GM23338 (cell line): ENCODE results near the gene PRSS21. TPM values are rescaled to one million over a fixed set of nuclear protein-coding genes. Genes with fewer than 3 reads are reported as not detected.

Source experiments
- ATAC-seq: fragments of 200-7000 bp; cut with Tn5 transposase; 3 replicates; pipeline ENCODE4 v1.9.1; 2020
- DNase-seq: peaks from one replicate; pipeline ENCODE4 v3.0.0-alpha.2; 2015; ENCODE audit warnings: low spot score
- H2AFZ ChIP-seq: fragments of 200-600 bp; sonication (generic); 2 replicates; pipeline ENCODE4 v1.8.0; 2016; ENCODE audit warnings: antibody characterized with exemption, mild to moderate bottlenecking, moderate library complexity
- H3F3A ChIP-seq: fragments of 200-600 bp; sonication (generic); replicated peaks from 2 replicates; pipeline ENCODE4 v1.8.0; 2017; ENCODE audit warnings: antibody characterized with exemption, mixed run types, low read depth
- H3K27ac ChIP-seq: fragments of 200-600 bp; sonication (generic); 2 replicates; pipeline ENCODE4 v1.6.1; 2016; ENCODE audit warnings: low read depth
- H3K27me3 ChIP-seq: fragments of 200-600 bp; sonication (generic); 2 replicates; pipeline ENCODE4 v1.8.0; 2016; ENCODE audit warnings: mild to moderate bottlenecking, mixed run types, moderate library complexity; ENCODE audit not compliant: insufficient read depth
- H3K36me3 ChIP-seq: fragments of 200-600 bp; sonication (generic); 2 replicates; pipeline ENCODE4 v1.8.0; 2016; ENCODE audit warnings: mild to moderate bottlenecking; ENCODE audit not compliant: insufficient read depth
- H3K4me1 ChIP-seq: fragments of 200-600 bp; sonication (generic); 2 replicates; pipeline ENCODE4 v1.8.0; 2016; ENCODE audit warnings: mild to moderate bottlenecking, moderate library complexity; ENCODE audit not compliant: insufficient read depth
- H3K4me2 ChIP-seq: fragments of 200-600 bp; sonication (generic); 2 replicates; pipeline ENCODE4 v1.7.1; 2017; ENCODE audit warnings: mixed run types
- H3K4me3 ChIP-seq: fragments of 200-600 bp; sonication (generic); 2 replicates; pipeline ENCODE4 v1.6.1; 2016; ENCODE audit warnings: mixed run types
- H3K79me2 ChIP-seq: fragments of 200-600 bp; sonication (generic); replicated peaks from 2 replicates; pipeline ENCODE4 v1.8.0; 2017; ENCODE audit warnings: mild to moderate bottlenecking; ENCODE audit not compliant: insufficient read depth
- H3K9me2 ChIP-seq: fragments of 200-600 bp; sonication (generic); 2 replicates; pipeline ENCODE4 v1.8.0; 2017; ENCODE audit not compliant: insufficient read depth
- H4K20me1 ChIP-seq: fragments of 200-600 bp; sonication (generic); replicated peaks from 2 replicates; pipeline ENCODE4 v1.8.0; 2017; ENCODE audit warnings: mild to moderate bottlenecking; ENCODE audit not compliant: insufficient read depth
- H3K27ac Mint-ChIP-seq: 2 replicates; pipeline ENCODE4 v1.8.0; 2020; ENCODE audit warnings: inconsistent platforms, mild to moderate bottlenecking, moderate library complexity, mixed read lengths
- H3K27me3 Mint-ChIP-seq: 3 replicates; pipeline ENCODE4 v1.8.0; 2022; ENCODE audit warnings: low read depth, mild to moderate bottlenecking, moderate library complexity, mixed read lengths, inconsistent platforms; ENCODE audit not compliant: insufficient read depth, poor library complexity
- H3K36me3 Mint-ChIP-seq: 3 replicates; pipeline ENCODE4 v1.8.0; 2021; ENCODE audit warnings: low read depth, mild to moderate bottlenecking, inconsistent platforms, moderate library complexity, mixed read lengths
- H3K4me1 Mint-ChIP-seq: 3 replicates; pipeline ENCODE4 v1.8.0; 2020; ENCODE audit warnings: mild to moderate bottlenecking, inconsistent platforms, mixed read lengths
- H3K4me3 Mint-ChIP-seq: 3 replicates; pipeline ENCODE4 v1.8.0; 2021; ENCODE audit warnings: moderate library complexity, mild to moderate bottlenecking, inconsistent platforms, mixed read lengths
- H3K9me3 Mint-ChIP-seq: 3 replicates; pipeline ENCODE4 v1.8.0; 2020; ENCODE audit warnings: moderate library complexity, mild to moderate bottlenecking, inconsistent platforms, mixed read lengths
- ETS1 ChIP-seq: IDR thresholded peaks from 2 replicates; pipeline ENCODE4 v1.6.1; 2016; ENCODE audit warnings: antibody characterized with exemption
- EZH2phosphoT487 ChIP-seq: fragments of 200-600 bp; sonication (generic); IDR thresholded peaks from one replicate; pipeline ENCODE4 v1.8.1; 2018; ENCODE audit warnings: antibody characterized with exemption; ENCODE audit not compliant: unreplicated experiment
- ZNF114 ChIP-seq: fragments of 250-450 bp; sonication (Bioruptor Pico); IDR thresholded peaks from 2 replicates; pipeline ENCODE4 v1.5.0; 2020; ENCODE audit warnings: mild to moderate bottlenecking, moderate library complexity
- ZNF331 ChIP-seq: fragments of 250-450 bp; sonication (Bioruptor Pico); IDR thresholded peaks from 2 replicates; pipeline ENCODE4 v1.5.0; 2020; ENCODE audit warnings: low read depth, mild to moderate bottlenecking, moderate library complexity
- ZNF462 ChIP-seq: fragments of 250-450 bp; sonication (Bioruptor Pico); IDR thresholded peaks from 2 replicates; pipeline ENCODE4 v1.5.0; 2020; ENCODE audit warnings: mild to moderate bottlenecking, moderate library complexity
- polyA plus RNA-seq: library from polyadenylated mRNA; unstranded; fragments of >200 nt; fragmentation: Nextera tagmentation; extraction: Ambion mirVana; gene quantifications from 2 replicates; pipeline ENCODE4 v1.2.1, GENCODE V29; 2016
- total RNA-seq: library from RNA; depleted of rRNA; stranded (reverse); fragments of >200 nt; shearing (Covaris generic); gene quantifications from 2 replicates; pipeline ENCODE4 v1.2.3, GENCODE V29; 2014

The PRSS21 gene
- total and polyA plus RNA-seq, 2 experiments from 2014 or later: 2.4 to 3.1 TPM

GRCh38 chr16:2830355-2830695 is 13.3 kb downstream of the PRSS21 start (continued):
- TF ChIP-seq ETS1 (no peak), EZH2phosphoT487 (no peak), ZNF462 (CRISPR knock-in tag) (no peak)

GRCh38 chr16:2831203-2831602 is 14.2 kb downstream of the PRSS21 start:
- TF ChIP-seq ZNF331 (no peak), ZNF114 (CRISPR knock-in tag) (no peak)
- no peak overlapping the region for H3K4me3 ChIP-seq
- Mint-ChIP-seq H3K4me1 (peaks cover 9% of the 10 kb centered on the region), H3K36me3 (no peaks in the 10 kb centered on the region), H3K27me3 (peaks cover 11% of the 10 kb centered on the region), H3K27ac (no peak overlapping the region), H3K9me3 (no peaks in the 10 kb centered on the region; the same call in 2 of the 3 replicates), H3K4me3 (no peak overlapping the region)
- H3K9me2 ChIP-seq: no peaks in the 10 kb centered on the region
- H3K36me3 ChIP-seq: no peaks in the 10 kb centered on the region
- H2AFZ ChIP-seq: no peak overlapping the region
- no peaks in the 10 kb centered on the region for H4K20me1 ChIP-seq
- ATAC-seq (no peak; the same call in 2 of the 3 replicates), DNase-seq (no peak)
- no peaks in the 10 kb centered on the region for H3K27me3 ChIP-seq
- no peaks in the 10 kb centered on the region for H3K79me2 ChIP-seq
- no peaks in the 10 kb centered on the region for H3K4me1 ChIP-seq
- H3K4me2 ChIP-seq: no peak overlapping the region
- no peak overlapping the region for H3K27ac ChIP-seq
- H3F3A ChIP-seq: no peaks in the 10 kb centered on the region
